HFF-Myc (cell line): ENCODE results near the gene ATP2B2.

Experiments
- DNase-seq: peaks from one replicate; pipeline ENCODE4 v3.0.0-alpha.2; 2011; ENCODE audit warnings: low read depth; ENCODE audit errors: extremely low read depth
- H3K4me3 ChIP-seq: replicated peaks from 2 replicates; pipeline ENCODE4 v1.5.1; 2011; ENCODE audit warnings: low read depth, mild to moderate bottlenecking, control low read depth, low read length
- CTCF ChIP-seq: IDR thresholded peaks from 2 replicates; pipeline ENCODE4 v1.5.1; 2012; ENCODE audit warnings: mild to moderate bottlenecking, low read depth, low read length, control low read depth; ENCODE audit errors: missing control alignments

The ATP2B2 gene

GRCh38 chr3:10401990-10402761 lies 103.2 kb downstream of the ATP2B2 start:
- no peak overlapping the region for H3K4me3 ChIP-seq
- no peak for DNase-seq
- TF ChIP-seq CTCF: no peak

- TF ChIP-seq CTCF: no peak
- no peak for DNase-seq
- H3K4me3 ChIP-seq: no peak overlapping the region
Observed at GRCh38 chr3:10400749-10401495, 104.5 kb downstream of the ATP2B2 start.

- DNase-seq: no peak
- H3K4me3 ChIP-seq: no peak overlapping the region
- TF ChIP-seq CTCF: no peak
Observed at GRCh38 chr3:10400050-10400748, 105.2 kb downstream of the ATP2B2 start.

- DNase-seq: no peak
- no peak for TF ChIP-seq CTCF
- H3K4me3 ChIP-seq: no peak overlapping the region
Observed at GRCh38 chr3:10399634-10400033, 105.8 kb downstream of the ATP2B2 start.

- DNase-seq: no peak
- no peak overlapping the region for H3K4me3 ChIP-seq
- TF ChIP-seq CTCF: no peak
Observed at GRCh38 chr3:10398341-10398740, 107.0 kb downstream of the ATP2B2 start.

- no peak overlapping the region for H3K4me3 ChIP-seq
- no peak for TF ChIP-seq CTCF
- DNase-seq: no peak
Observed at GRCh38 chr3:10397879-10398278, 107.5 kb downstream of the ATP2B2 start.
